NCI-H2227 (cell line): ENCODE results near the gene PTRH1.

ENCODE experiments used
- DNase-seq: peaks from one replicate; lab custom pipeline; 2025; ENCODE audit not compliant: unreplicated experiment; lab: John Stamatoyannopoulos, UW

PTRH1 gene

DNA sequence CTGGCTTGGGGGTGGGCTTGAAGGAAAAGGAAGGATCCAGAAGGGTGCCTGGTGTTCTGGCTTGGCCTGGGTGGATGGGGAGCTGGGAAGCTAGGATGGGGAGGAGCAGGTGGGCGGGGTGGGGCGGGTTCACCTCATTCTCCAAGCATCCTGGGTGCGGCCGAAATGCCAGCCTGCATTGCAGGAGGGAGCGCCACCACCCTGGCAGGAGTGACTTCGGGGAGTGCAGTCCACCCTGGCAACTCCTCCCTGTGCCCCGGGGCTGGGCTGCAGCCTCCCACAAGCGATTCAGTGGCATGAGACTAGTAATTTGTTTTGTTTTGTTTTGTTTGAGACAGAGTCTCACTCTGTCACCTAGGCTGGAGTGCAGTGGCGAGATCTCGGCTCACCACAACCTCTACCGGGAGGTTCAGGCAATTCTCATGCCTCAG lies 5.9 kb upstream of the PTRH1 start:
- peak; percentile 52 for DNase-seq

DNA sequence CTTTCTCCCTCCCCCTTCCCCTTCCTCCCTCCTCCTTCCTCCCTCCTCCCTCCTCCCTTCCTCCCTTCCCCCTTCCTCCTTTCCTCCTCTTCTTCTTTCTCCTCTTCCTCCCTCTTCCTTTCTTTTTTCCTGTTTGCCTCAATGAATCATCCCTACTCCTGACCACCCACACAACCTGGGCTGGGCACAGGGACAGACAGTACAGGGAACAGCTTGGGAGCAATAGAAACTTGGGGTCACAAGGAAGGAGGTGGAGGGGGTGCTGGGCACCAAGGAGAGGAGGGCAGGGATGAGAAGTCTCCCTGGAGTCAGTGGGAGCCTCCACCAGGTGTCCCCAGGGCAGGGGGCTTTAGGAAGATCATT lies 5.4 kb upstream of the PTRH1 start:
- DNase-seq: no peak

- DNase-seq: no peak
Measured at GRCh38 chr9:127720031-127720864, 4.8 kb upstream of the PTRH1 start.

DNA sequence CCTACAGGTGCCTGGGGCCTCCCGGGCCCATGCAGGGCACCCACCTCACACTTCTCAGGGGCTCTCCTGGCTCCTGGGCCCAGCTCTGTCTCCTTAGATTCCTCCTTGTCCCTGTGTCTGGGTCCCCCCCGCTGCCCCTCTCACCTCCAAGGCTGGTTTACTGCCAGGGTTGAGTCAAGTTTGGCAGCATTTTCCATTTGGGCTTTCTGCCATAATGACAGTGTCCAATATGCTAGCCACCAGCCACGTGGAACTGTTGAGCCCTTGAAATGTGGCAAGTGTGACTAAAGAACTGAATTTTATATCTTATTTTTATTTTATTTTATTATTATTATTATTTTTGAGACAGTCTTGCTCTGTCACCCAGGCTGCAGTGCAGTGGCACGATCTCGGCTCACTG lies 2.3 kb upstream of the PTRH1 start:
- DNase-seq: no peak

GRCh38 chr9:127716412-127716811 lies 949 bp upstream of the PTRH1 start:
- no peak for DNase-seq

- DNase-seq: no peak
Measured at GRCh38 chr9:127714951-127715469, 453 bp downstream of the PTRH1 start.

DNA sequence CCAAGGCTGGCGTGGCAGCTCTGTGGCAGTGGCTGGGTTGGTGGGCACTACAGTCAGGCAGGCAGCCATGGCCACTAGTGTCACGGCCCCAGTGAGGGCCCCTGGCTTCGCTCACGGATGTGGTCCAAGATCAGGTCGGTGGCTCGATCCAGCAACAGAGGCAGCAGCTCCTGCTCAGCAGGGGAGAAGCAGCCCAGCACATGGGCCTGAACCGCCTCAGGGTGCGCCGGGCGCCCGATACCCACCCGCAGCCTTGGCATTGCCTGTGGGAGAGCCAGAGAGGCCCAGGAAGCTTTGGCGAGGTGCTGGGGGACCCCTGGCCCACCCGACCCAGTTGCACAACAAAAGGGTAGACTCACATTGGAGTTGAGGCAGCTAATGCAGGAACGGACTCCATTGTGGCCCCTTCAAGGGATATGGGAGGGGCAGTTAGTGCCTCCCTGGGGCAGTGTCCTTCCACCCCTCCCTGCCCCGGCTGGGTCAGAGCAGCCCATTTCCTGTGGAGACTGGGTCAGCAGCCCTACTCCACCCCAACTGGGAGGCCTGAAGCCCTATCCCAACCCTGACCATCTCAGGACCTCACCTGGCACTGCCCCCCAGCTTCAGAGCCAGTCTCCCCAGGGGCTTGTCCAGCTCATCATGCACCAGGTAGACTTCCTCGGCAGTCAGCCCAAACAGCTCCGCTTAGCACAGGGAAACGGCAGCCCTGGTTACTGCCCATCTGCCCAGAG lies 1.3 kb downstream of the PTRH1 start:
- DNase-seq: no peak

DNA sequence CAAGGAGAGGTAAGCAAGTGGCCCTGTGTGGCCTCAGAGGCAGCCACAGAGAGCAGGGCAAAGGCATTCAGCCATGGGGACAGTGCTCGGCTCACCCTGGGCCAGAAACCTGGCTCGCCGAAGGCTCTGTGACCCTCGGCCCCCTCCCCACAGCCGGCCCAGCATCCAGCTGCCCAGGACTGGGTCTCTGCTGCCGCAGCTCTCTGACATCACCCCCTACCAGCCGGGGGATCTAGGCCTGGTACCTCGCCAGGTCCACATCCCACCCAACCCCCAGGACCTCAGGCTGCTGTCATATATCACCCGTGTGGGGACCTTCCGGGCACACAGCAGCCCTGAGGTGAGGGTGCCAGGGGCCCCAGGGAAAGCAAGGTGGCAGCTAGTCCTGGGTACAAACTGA lies 2.6 kb downstream of the PTRH1 start:
- no peak for DNase-seq

DNA sequence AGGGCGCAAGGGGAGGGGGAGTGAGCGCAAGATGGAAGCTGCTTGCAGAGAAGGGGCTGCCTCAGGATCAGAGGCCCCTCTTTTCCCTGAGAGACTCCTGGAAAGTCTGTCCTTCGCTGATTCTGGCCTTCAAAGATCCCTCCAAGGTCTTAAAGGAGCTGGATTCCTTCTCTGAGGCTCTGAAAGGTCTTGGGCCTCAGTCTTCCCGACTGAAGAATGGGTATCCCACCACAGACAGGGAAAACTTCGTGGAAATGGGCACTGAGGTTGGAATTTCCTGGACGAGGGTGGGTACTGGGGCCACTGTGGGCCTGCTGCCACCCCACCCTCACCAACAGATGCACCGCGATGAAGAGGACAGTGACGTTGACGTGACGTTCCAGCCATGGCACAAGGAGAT lies 3.1 kb downstream of the PTRH1 start:
- DNase-seq: no peak

GRCh38 chr9:127711831-127712274 lies 3.6 kb downstream of the PTRH1 start:
- DNase-seq: no peak

DNA sequence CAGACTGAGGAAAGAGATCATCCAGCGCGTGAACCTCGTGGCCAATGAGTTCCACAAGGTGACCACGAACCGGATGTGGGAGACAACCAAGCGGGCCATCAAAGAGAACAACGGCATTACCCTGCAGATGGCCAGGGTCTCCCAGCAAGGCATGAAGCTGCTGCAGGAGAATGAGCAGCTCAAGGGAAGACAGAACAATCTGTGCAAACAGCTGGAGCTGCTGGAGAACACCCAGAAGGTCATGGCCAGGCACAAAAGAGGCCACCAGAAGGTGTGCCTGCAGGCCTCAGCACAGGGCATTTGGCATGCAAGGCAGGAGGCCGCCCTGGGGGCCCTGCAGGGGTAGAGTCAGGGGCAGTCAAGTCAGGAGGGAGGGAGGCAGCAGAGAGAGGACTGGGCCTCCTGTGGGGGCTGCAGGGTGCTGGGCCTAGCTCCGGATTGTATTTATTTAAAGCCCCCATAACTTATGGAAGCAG lies 4.2 kb downstream of the PTRH1 start:
- no peak for DNase-seq

DNA sequence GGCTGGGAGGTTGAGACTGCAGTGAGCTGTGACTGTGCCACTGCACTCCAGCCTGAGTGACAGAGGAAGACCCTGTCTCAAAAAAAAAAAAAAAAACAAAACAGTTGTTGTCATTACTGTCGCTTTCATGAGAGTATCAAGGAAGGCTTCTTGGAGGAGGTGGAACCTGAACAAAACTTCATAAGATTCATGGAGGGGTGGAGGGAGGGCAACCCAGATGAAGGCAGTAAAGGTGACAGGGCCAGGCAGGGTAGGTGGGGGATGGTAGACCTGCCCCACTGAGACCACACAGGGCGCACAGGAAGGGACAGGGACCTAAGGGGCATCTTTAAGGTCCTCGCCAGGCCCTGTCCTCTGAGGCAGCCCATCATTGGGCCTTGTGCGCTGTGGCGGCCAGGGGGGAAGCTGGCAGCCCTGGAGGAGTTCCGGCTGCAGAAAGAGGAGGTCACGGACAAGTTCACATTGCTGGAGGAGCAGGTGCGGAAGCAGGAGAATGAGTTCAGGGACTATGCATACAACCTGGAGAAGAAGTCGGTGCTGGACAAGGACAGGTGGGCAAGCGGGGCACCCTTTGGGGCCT lies 5.2 kb downstream of the PTRH1 start:
- no peak for DNase-seq

DNA sequence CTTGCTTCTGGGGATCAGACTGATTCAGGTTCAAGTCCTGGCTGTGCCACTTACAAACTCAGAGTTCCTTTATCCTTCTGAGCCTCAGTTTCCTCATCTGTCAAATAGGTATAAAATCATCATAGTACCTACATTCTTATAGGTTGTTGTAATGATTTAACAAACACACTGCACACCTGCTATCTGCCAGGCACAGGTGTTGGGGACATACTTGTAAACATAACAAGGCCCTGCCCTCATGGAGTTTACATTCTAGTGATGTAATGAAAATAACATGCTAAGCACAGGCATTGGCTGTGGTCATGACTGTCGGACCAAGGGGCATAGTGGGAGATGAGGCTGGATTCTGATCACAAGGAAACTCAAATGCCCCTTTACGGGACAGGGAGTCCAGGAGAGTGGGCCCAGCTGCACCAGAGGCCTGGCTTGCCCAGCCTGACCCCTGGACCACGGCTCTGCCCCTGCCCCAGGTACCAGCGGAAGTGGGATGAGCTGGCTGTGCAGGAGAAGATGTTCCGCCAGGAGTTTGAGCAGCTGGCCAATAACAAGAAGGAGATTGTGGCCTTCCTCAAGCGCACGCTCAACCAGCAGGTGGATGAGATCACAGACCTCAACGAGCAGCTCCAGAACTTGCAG lies 6.4 kb downstream of the PTRH1 start:
- no peak for DNase-seq

DNA sequence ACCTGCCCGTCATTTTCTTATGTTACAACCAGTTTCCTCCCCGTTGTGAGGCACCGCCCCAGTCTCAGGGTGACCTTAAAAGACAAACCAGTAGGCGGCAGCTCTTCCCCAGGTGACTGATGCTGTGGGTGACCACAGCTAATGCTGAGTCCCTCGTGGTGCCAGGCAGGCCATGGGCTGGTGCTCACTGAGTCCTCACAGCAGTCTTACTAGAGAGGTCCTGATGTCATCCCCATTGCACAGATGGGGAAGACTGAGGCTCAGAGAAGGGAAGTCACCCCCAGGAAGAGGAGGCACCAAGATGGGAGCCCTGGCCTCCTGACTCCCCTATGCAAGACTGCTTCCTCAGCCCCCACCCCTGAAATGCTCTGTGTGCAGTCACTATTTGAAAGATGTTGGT lies 7.7 kb downstream of the PTRH1 start:
- no peak for DNase-seq

- peak; percentile 16 for DNase-seq
Measured at GRCh38 chr9:127706836-127707241, 8.6 kb downstream of the PTRH1 start, which contains the start of gene CFAP157. Gene CFAP157, plus strand, starts transcription at chr9:127706988. Its CDS starts 44 bp downstream, at chr9:127707032.

DNA sequence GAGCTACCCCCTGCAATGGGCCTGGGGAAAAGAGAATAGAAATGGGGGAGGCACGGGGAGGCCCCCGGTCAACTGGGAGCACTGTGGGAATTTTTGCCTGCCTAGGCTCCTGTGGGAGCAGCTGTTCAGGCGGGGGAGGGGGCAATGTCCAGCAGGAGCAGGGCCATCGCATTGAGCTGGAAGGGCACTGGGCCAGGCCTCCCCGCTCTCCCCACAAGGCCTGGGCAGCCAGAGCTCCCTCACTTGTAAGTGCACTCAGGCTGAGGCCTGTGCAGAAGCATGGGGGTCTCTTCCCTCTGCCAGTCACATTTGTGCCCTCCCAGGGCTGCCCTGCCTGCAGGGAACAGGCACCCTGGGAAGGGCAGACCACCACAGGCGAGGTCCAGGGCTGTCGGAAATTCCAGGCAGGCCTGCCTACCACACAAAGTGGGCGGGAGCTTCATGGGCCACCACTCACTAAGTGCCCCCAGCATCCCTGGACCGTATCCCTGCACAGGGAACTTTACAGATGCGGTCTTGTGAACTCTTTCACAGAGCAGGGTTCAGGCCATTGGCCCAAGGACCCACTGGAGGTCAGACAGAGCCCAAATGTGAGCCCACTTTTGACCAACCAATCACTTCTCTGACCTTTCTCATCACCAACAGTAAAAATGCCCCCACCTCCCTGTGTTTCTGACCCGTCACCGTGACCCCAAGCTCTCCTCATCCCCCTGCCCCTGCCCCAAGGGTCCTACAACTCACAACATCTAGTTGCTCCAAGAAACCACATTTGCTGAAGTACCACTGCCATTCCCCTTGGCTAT lies 9.7 kb downstream of the PTRH1 start:
- no peak for DNase-seq

DNA sequence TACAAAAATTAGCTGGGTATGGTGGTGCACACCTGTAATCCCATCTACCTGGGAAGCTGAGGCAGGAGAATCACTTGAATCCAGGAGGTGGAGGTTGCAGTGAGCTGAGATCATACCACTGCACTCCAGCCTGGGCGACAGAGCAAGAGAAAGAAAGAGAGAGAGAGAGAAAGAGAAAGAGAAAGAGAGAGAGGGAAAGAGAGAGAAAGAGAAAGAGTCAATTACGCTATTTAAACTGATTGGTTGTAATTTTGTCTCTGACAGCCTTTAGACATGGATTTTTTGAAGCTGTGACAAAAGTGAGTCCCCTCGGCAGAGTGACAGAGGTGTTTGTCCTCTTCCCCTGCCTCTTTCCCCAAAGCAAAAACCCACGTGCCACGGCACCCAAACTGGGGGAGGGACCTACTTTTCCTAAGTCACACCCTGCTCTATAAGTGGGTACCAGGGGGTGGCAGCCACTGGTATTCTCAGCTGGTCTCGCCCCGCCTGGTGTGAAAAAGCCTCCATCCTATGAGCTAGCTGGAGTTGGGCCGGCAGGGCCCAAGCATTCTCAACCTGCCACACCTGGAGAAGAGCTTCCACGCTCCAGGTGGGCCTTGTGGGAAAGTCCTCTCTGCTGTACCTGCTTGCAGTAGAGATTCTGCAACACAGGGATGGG lies 12.0 kb downstream of the PTRH1 start:
- DNase-seq: no peak

DNA sequence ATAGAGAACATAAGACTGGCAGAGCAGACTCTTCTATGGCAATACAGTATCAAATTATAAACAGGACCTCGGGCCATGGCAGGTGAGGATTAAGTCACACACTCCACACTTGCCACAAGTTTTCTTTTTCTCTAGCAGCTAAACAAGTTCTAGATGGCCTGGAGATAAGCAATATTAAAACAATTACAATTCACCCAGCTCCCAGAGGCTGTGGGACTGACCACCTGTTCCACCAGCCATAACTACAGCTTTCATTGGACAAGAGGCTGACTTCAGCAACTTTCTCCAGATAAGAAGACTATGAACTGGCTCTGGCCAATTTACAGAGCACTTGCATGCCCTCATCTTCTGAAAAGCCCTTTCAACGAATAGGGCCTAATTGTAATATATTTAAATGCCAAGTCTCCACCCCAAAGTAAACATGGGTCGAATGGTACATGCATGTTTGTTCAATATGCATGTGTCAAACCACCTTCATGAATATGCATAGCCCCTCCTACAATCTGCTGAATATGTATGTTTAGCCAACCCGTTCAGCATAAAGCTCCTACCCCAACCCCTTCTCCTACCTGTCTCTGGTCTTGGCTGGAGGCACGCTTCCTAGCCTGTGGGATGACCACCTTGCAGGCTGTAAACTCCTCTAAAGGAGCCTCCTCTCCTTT lies 14.7 kb downstream of the PTRH1 start:
- no peak for DNase-seq

DNA sequence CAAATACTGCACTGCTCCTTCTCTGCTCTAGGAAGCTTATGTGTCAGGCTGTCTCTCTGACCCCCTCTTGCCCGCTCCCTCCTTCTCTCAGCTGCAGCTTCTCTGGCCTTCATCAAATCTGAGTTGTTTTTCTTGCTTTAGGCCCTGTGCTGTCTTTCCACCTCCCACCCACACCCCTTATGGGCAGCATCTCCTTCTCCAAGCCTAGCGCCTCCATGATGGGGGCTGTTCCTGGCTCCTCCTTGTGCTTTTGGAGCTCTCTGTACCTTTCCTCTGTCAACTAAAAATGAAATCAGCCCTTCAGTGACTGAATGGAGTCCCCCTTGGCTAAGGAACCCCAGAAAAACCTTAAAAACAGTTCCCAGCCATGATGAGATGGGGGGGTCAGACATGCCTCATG lies 15.3 kb downstream of the PTRH1 start:
- DNase-seq: no peak
